CD4-positive, CD25-positive, alpha-beta regulatory T cell (primary cell): ENCODE results near the gene TMEM233. TPM values are rescaled to one million over a fixed set of nuclear protein-coding genes. Genes with fewer than 3 reads are reported as not detected.

Experiments used
- ATAC-seq, 2 donors: fragments of 150-1000 bp; cut with Tn5 transposase; one replicate each; pipeline ENCODE4 v1.10.0; 2021; ENCODE audit warnings: low read depth in 2 of 2, moderate number of reproducible peaks in 2 of 2, moderate library complexity in 1 of 2
- DNase-seq, 3 donors: peaks; one replicate each; pipeline versions ENCODE4 v3.0.0 to v3.0.0-alpha.2; 2012 to 2022; ENCODE audit warnings: mixed read lengths in 1 of 3
- H3K27ac ChIP-seq: one replicate; pipeline ENCODE4 v1.7.0; 2013; ENCODE audit warnings: mild to moderate bottlenecking, low read length; ENCODE audit not compliant: insufficient read depth, poor library complexity, severe bottlenecking
- H3K27me3 ChIP-seq: one replicate; pipeline ENCODE4 v1.7.0; 2013; ENCODE audit warnings: low read length; ENCODE audit not compliant: control insufficient read depth, insufficient read depth
- H3K36me3 ChIP-seq: one replicate; pipeline ENCODE4 v1.7.0; 2013; ENCODE audit warnings: mild to moderate bottlenecking, low read length, moderate library complexity; ENCODE audit not compliant: control insufficient read depth, insufficient read depth
- H3K4me1 ChIP-seq: 2 replicates; pipeline ENCODE4 v1.7.0; 2013; ENCODE audit warnings: mild to moderate bottlenecking, low read length; ENCODE audit not compliant: insufficient read depth, control insufficient read depth, poor library complexity, severe bottlenecking
- H3K4me3 ChIP-seq: one replicate; pipeline ENCODE4 v1.7.0; 2013; ENCODE audit warnings: low read depth, mild to moderate bottlenecking, low read length, moderate library complexity
- H3K9me3 ChIP-seq, 2 experiments: 1 replicate in 1 of 2; 2 replicates in 1 of 2; pipeline ENCODE4 v1.7.0; 2013; ENCODE audit warnings: low read length in 2 of 2, mild to moderate bottlenecking in 1 of 2, moderate library complexity in 1 of 2; ENCODE audit not compliant: control insufficient read depth in 2 of 2
- H3K27ac Mint-ChIP-seq, 3 donors: one replicate each; pipeline ENCODE4 v1.8.0; 2020 to 2022; ENCODE audit warnings: mild to moderate bottlenecking in 3 of 3, mixed read lengths in 3 of 3, moderate library complexity in 2 of 3
- H3K27me3 Mint-ChIP-seq: one replicate; pipeline ENCODE4 v1.8.0; 2022; ENCODE audit warnings: mild to moderate bottlenecking, mixed read lengths
- H3K36me3 Mint-ChIP-seq: one replicate; pipeline ENCODE4 v1.8.0; 2020; ENCODE audit warnings: mixed read lengths
- H3K4me1 Mint-ChIP-seq, 4 donors: one replicate each; pipeline ENCODE4 v1.8.0; 2020 to 2022; ENCODE audit warnings: mixed read lengths in 4 of 4, mild to moderate bottlenecking in 1 of 4
- H3K4me3 Mint-ChIP-seq, 4 donors: one replicate each; pipeline ENCODE4 v1.8.0; 2020 to 2022; ENCODE audit warnings: mild to moderate bottlenecking in 4 of 4, mixed read lengths in 4 of 4, moderate library complexity in 3 of 4
- H3K9me3 Mint-ChIP-seq, 7 donors: one replicate each; pipeline ENCODE4 v1.8.0; 2020 to 2022; ENCODE audit warnings: mixed read lengths in 7 of 7, mild to moderate bottlenecking in 3 of 7, moderate library complexity in 2 of 7
- polyA plus RNA-seq, 4 donors: library from polyadenylated mRNA; unstranded; fragments of 300-500 nt; fragmentation: Illumina TruSeq; gene quantifications; one replicate each; pipeline ENCODE4 v1.2.3, GENCODE V29; 2021
- total RNA-seq: library from RNA; stranded (reverse); gene quantifications from one replicate; pipeline ENCODE4 v1.2.3, GENCODE V29; 2022

The TMEM233 gene
- total and polyA plus RNA-seq, 5 donors from 2014 or later, result not detected

DNA sequence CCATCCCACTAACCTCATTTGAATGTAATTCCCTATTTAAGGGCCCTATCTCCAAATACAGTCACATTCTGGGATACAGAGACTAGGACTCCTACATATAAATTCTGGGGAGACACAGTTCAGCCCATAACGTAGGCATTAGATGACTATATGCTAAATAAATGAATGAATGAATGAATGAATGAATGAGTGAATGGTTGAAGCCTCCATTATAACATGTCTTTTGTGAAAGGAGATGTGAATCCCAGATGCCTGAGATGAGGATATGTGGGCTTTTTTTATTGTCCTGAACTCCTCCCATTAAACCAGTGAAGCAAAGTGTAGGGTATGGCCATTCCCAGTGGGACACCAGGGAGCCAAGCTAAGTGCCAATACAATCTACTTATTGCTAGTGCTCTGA lies 20.5 kb upstream of the TMEM233 start:
- DNase-seq, result no peak
- peaks cover 14% of the 10 kb centered on the region for H3K27me3 Mint-ChIP-seq
- H3K4me3 ChIP-seq, result no peak overlapping the region
- H3K36me3 Mint-ChIP-seq, result no peaks in the 10 kb centered on the region
- H3K4me1 ChIP-seq, result no peaks in the 10 kb centered on the region
- H3K27ac Mint-ChIP-seq, result no peak overlapping the region
- no peak overlapping the region for H3K4me3 Mint-ChIP-seq
- no peaks in the 10 kb centered on the region for H3K4me1 Mint-ChIP-seq
- no peaks in the 10 kb centered on the region for H3K36me3 ChIP-seq
- peaks cover 0 to 6% (median 0%) of the 10 kb centered on the region in 7 donors for H3K9me3 Mint-ChIP-seq
- H3K9me3 ChIP-seq, result no peaks in the 10 kb centered on the region
- H3K27me3 ChIP-seq, result peaks cover 3% of the 10 kb centered on the region
- H3K27ac ChIP-seq, result no peak overlapping the region
- ATAC-seq, result no peak

- H3K4me3 Mint-ChIP-seq, result no peak overlapping the region
- H3K4me1 Mint-ChIP-seq, result no peaks in the 10 kb centered on the region
- DNase-seq (no peak), ATAC-seq (no peak)
- no peak overlapping the region for H3K4me3 ChIP-seq
- peak overlapping the region in 1 of 3 donors; percentile 91 for H3K27ac Mint-ChIP-seq
- H3K27ac ChIP-seq, result no peak overlapping the region
- H3K9me3 Mint-ChIP-seq, result peaks cover 0 to 6% (median 0%) of the 10 kb centered on the region in 7 donors
- no peaks in the 10 kb centered on the region for H3K36me3 ChIP-seq
- no peaks in the 10 kb centered on the region for H3K9me3 ChIP-seq
- peaks cover 3% of the 10 kb centered on the region for H3K27me3 ChIP-seq
- no peaks in the 10 kb centered on the region for H3K4me1 ChIP-seq
- peaks cover 14% of the 10 kb centered on the region for H3K27me3 Mint-ChIP-seq
- no peaks in the 10 kb centered on the region for H3K36me3 Mint-ChIP-seq
Observed at GRCh38 chr12:119574255-119574654, 19.3 kb upstream of the TMEM233 start.

GRCh38 chr12:119576118-119576810 lies 17.3 kb upstream of the TMEM233 start:
- ATAC-seq (no peak), DNase-seq (no peak)
- peaks cover 3% of the 10 kb centered on the region for H3K27me3 ChIP-seq
- H3K4me3 ChIP-seq, result no peak overlapping the region
- peaks cover 10% of the 10 kb centered on the region for H3K27me3 Mint-ChIP-seq
- H3K4me1 Mint-ChIP-seq, result no peaks in the 10 kb centered on the region
- no peaks in the 10 kb centered on the region for H3K36me3 Mint-ChIP-seq
- no peak overlapping the region for H3K27ac Mint-ChIP-seq
- H3K9me3 Mint-ChIP-seq, result peaks cover 0 to 6% (median 0%) of the 10 kb centered on the region in 7 donors
- H3K36me3 ChIP-seq, result no peaks in the 10 kb centered on the region
- H3K9me3 ChIP-seq, result no peaks in the 10 kb centered on the region
- H3K4me1 ChIP-seq, result no peaks in the 10 kb centered on the region
- no peak overlapping the region for H3K27ac ChIP-seq
- no peak overlapping the region for H3K4me3 Mint-ChIP-seq

DNA sequence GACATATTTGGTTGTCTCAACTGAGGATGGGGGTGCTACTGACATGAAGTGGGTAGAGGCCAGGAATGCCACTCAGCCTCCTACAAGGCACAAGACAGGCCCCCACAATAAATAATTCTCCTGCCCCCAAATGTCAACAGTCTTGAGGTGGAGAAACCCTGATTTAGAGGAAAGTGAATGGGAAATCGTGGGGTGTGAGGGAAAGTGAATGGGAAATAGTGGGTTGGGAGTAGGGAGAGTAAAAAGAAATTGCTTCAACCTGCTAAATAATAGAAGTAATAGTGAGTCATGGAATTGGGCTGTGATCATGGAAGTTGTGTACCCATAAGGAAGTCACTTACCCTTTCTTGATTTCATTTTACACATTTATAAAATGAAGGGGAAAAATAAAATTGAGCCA lies 16.7 kb upstream of the TMEM233 start:
- no peaks in the 10 kb centered on the region for H3K4me1 Mint-ChIP-seq
- H3K4me3 ChIP-seq, result no peak overlapping the region
- H3K9me3 Mint-ChIP-seq, result peaks cover 0 to 6% (median 0%) of the 10 kb centered on the region in 7 donors
- H3K27ac Mint-ChIP-seq, result no peak overlapping the region
- peaks cover 10% of the 10 kb centered on the region for H3K27me3 Mint-ChIP-seq
- DNase-seq (no peak), ATAC-seq (no peak)
- H3K27me3 ChIP-seq, result peaks cover 7% of the 10 kb centered on the region
- no peak overlapping the region for H3K4me3 Mint-ChIP-seq
- H3K36me3 Mint-ChIP-seq, result no peaks in the 10 kb centered on the region
- no peaks in the 10 kb centered on the region for H3K36me3 ChIP-seq
- no peaks in the 10 kb centered on the region for H3K4me1 ChIP-seq
- no peaks in the 10 kb centered on the region for H3K9me3 ChIP-seq
- H3K27ac ChIP-seq, result no peak overlapping the region

DNA sequence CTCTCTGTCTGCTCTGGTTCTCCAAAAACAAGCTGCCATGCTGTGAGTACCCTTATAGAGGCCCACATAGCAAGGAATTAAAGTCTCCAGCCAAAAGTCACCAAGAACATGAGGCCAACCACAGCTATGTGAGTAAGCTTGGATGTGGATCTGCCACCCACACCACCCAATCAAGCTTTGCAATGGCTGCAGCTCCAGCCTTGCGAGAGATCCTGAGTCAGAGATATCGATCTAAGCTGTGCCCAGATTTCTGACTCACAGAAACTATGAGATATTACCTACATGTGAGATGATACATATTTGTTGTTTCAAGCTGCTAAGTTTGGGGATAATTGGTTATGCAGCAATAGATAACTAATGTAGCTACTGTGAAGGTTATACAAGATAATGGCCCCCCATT lies 15.5 kb upstream of the TMEM233 start:
- no peak for DNase-seq
- no peaks in the 10 kb centered on the region for H3K4me1 Mint-ChIP-seq
- H3K9me3 Mint-ChIP-seq, result peaks cover 0 to 6% (median 0%) of the 10 kb centered on the region in 7 donors
- Histone ChIP-seq H3K27ac (no peak overlapping the region), H3K9me3 (no peaks in the 10 kb centered on the region), H3K36me3 (no peaks in the 10 kb centered on the region), H3K4me1 (no peaks in the 10 kb centered on the region), H3K27me3 (peaks cover 7% of the 10 kb centered on the region), H3K4me3 (no peak overlapping the region)
- no peak overlapping the region for H3K27ac Mint-ChIP-seq
- H3K27me3 Mint-ChIP-seq, result peaks cover 10% of the 10 kb centered on the region
- H3K4me3 Mint-ChIP-seq, result no peak overlapping the region
- H3K36me3 Mint-ChIP-seq, result no peaks in the 10 kb centered on the region
- ATAC-seq, result no peak

- Histone ChIP-seq H3K4me1 (no peaks in the 10 kb centered on the region), H3K4me3 (no peak overlapping the region), H3K36me3 (no peaks in the 10 kb centered on the region), H3K27me3 (peaks cover 12% of the 10 kb centered on the region), H3K9me3 (no peaks in the 10 kb centered on the region), H3K27ac (no peak overlapping the region)
- no peak overlapping the region for H3K4me3 Mint-ChIP-seq
- peaks cover 0 to 4% (median 1%) of the 10 kb centered on the region in 4 donors for H3K4me1 Mint-ChIP-seq
- no peak overlapping the region for H3K27ac Mint-ChIP-seq
- ATAC-seq (no peak), DNase-seq (no peak)
- no peaks in the 10 kb centered on the region for H3K36me3 Mint-ChIP-seq
- H3K27me3 Mint-ChIP-seq, result peaks cover 34% of the 10 kb centered on the region
- H3K9me3 Mint-ChIP-seq, result peaks cover 0 to 2% (median 0%) of the 10 kb centered on the region in 7 donors
Observed at GRCh38 chr12:119589097-119589496, 4.5 kb upstream of the TMEM233 start.

GRCh38 chr12:119589634-119590033 lies 3.9 kb upstream of the TMEM233 start:
- Mint-ChIP-seq H3K4me3 (no peak overlapping the region), H3K27ac (no peak overlapping the region), H3K36me3 (no peaks in the 10 kb centered on the region), H3K4me1 (peaks cover 0 to 4% (median 2%) of the 10 kb centered on the region in 4 donors), H3K27me3 (peaks cover 39% of the 10 kb centered on the region), H3K9me3 (peaks cover 0 to 2% (median 0%) of the 10 kb centered on the region in 7 donors)
- H3K4me1 ChIP-seq, result no peaks in the 10 kb centered on the region
- no peaks in the 10 kb centered on the region for H3K9me3 ChIP-seq
- H3K4me3 ChIP-seq, result no peak overlapping the region
- no peak overlapping the region for H3K27ac ChIP-seq
- DNase-seq, result no peak
- H3K36me3 ChIP-seq, result no peaks in the 10 kb centered on the region
- ATAC-seq, result no peak
- peaks cover 12% of the 10 kb centered on the region for H3K27me3 ChIP-seq

- no peaks in the 10 kb centered on the region for H3K36me3 Mint-ChIP-seq
- H3K9me3 ChIP-seq, result no peaks in the 10 kb centered on the region
- H3K27me3 Mint-ChIP-seq, result peaks cover 63% of the 10 kb centered on the region
- H3K4me3 Mint-ChIP-seq, result no peak overlapping the region
- H3K36me3 ChIP-seq, result no peaks in the 10 kb centered on the region
- H3K4me1 Mint-ChIP-seq, result peaks cover 3 to 17% (median 7%) of the 10 kb centered on the region in 4 donors
- no peak for ATAC-seq
- H3K27me3 ChIP-seq, result peaks cover 24% of the 10 kb centered on the region
- no peak overlapping the region for H3K27ac Mint-ChIP-seq
- peaks cover 0 to 4% (median 0%) of the 10 kb centered on the region in 7 donors for H3K9me3 Mint-ChIP-seq
- H3K4me1 ChIP-seq, result no peaks in the 10 kb centered on the region
- H3K4me3 ChIP-seq, result no peak overlapping the region
- no peak for DNase-seq
- H3K27ac ChIP-seq, result no peak overlapping the region
Observed at GRCh38 chr12:119592232-119592631, 1.3 kb upstream of the TMEM233 start.
